GM18505 (cell line): ENCODE measurements around the gene NCAM1.
"Not testable (repeated sequence)": the region's sequence is repeated elsewhere in the genome, so short reads cannot be mapped to it uniquely, and the experiment has no call there.

ENCODE experiments used
- ATAC-seq: cut with Tn5 transposase; IDR thresholded peaks from one replicate; pipeline ENCODE4 v1.9.1; 2021; ENCODE audit not compliant: unreplicated experiment
- POLR2A ChIP-seq: IDR thresholded peaks from 4 replicates; pipeline ENCODE4 v1.6.1; 2011; ENCODE audit warnings: borderline replicate concordance; ENCODE audit not compliant: insufficient read depth, insufficient read length; ENCODE audit errors: extremely low read depth

Gene NCAM1

GRCh38 chr11:112961146-112961668 is at the start of gene NCAM1:
NCAM1 (plus strand) TSS chr11:112961420.
- ATAC-seq = no peak
- no peak for TF ChIP-seq POLR2A

- TF ChIP-seq POLR2A = no peak
- no peak for ATAC-seq
Observed at GRCh38 chr11:112922606-112923005, 38.6 kb upstream of the NCAM1 start.

GRCh38 chr11:112924836-112925235 is 36.4 kb upstream of the NCAM1 start:
- ATAC-seq = not testable (repeated sequence)

- no peak for TF ChIP-seq POLR2A
- ATAC-seq = no peak
Observed at GRCh38 chr11:112925516-112926310, 35.5 kb upstream of the NCAM1 start.

DNA sequence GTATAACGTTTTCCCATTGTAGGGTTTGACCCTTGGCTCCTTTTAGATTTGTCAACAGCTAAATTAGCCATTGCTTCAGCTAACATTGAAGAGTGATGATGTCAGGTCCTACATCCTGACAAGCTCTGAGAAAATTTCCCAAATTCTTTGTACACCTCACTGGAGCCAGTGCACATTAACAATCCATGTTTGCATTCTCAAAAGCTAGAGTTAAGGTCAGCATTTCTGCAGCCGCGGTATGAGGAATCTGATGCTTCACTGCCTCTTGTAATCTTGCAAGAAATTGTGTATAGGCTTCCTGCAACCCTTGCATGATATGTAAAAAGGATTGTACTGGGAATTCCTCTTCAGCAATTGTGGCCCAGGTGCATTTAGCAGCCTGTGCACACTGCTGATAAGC is 33.1 kb upstream of the NCAM1 start:
- no peak for TF ChIP-seq POLR2A
- ATAC-seq = no peak

GRCh38 chr11:112929432-112929831 is 31.8 kb upstream of the NCAM1 start:
- ATAC-seq = no peak
- no peak for TF ChIP-seq POLR2A

DNA sequence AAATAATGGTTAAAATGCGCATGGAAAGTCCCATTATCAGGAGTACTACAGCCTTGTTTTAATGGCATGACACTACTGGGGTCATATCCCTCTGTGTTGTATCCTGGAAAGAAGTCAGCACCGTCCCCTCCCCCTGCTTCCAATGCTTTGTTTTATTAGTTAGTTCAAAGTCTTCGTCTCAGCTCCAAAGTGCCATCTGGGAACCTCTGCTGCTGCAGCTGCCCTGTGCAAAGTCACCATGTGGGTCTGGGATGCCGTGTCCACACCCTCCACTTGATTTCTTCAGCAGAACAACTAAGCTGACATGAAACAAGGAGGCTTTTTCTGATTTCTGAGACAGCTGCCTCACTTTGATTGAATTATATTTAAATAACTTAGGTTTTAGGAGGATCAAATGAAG is 29.5 kb upstream of the NCAM1 start:
- ATAC-seq = no peak
- no peak for TF ChIP-seq POLR2A

DNA sequence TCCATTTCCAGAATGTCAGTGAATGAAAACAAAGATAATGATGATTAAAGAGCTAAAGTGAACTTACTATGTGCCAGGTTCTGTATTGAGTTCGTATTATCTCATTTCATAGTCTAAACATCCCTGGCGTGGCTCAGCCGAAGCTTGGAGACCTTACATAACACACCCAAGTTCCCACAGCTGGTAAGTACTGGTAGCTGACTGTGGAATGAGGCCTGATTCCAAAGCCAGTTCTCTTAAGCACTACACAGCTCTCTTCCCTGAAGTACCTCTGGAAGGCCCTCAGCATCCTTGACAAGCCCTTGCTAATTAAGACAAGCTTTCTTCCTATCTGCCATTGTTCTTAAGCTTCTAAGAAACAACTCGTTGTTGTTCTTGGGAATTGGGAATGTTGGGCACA is 28.6 kb upstream of the NCAM1 start:
- ATAC-seq = no peak
- TF ChIP-seq POLR2A = no peak

DNA sequence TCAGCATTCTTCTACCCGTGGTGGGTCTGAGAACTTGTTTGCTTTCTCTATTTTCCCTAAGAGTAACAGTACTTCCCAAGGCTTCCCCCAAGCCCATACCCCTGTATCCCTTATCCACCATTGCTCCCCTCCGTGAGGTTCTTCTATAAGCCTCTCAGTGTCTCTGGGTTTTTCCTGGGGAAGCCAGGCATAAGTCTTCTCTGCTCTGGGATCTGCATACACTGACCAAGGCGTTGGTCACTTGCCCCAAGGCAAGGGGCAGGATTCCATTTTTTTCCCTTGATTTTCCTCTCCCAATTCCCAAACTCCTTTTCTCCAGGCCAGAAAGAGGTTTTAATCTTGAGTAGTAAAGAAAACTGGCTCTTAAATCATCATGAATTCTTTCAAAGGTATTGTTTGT is 27.2 kb upstream of the NCAM1 start:
- TF ChIP-seq POLR2A = no peak
- ATAC-seq = no peak

GRCh38 chr11:112941104-112941503 is 20.1 kb upstream of the NCAM1 start:
- no peak for ATAC-seq
- TF ChIP-seq POLR2A = no peak

DNA sequence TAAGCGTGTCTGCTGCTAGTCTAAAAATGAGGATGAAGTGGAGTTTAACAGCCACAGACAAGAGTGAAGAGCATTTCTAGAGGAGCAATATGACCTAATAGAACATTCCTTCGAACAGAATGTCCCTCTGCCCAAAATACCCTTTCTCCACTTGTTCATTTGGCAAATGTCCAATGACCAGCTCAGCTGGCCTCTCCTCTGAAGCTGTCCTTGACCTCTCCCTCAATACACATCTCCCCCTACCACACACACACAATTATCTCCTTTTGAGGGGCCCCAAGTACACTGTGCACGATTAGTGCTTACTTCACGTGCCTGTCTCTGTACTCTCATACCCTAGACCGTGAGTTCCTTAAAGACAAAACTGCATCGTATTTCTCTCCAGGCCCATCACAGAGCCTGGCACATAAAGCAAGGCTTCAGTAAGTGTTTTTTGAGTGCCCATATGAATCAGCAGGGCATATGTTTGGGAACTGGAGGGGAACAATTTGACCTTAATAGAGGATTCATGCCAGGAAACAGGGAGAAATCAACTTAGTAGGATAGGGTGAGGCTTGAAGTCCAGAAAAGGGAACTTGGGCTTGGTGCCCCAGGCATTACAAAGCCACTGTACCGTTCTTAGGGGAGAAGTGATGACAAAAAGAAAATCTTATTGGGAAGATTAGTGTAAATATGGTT is 18.1 kb upstream of the NCAM1 start:
- no peak for TF ChIP-seq POLR2A
- ATAC-seq = no peak

- ATAC-seq = no peak
- no peak for TF ChIP-seq POLR2A
Observed at GRCh38 chr11:112946866-112947265, 14.4 kb upstream of the NCAM1 start.

DNA sequence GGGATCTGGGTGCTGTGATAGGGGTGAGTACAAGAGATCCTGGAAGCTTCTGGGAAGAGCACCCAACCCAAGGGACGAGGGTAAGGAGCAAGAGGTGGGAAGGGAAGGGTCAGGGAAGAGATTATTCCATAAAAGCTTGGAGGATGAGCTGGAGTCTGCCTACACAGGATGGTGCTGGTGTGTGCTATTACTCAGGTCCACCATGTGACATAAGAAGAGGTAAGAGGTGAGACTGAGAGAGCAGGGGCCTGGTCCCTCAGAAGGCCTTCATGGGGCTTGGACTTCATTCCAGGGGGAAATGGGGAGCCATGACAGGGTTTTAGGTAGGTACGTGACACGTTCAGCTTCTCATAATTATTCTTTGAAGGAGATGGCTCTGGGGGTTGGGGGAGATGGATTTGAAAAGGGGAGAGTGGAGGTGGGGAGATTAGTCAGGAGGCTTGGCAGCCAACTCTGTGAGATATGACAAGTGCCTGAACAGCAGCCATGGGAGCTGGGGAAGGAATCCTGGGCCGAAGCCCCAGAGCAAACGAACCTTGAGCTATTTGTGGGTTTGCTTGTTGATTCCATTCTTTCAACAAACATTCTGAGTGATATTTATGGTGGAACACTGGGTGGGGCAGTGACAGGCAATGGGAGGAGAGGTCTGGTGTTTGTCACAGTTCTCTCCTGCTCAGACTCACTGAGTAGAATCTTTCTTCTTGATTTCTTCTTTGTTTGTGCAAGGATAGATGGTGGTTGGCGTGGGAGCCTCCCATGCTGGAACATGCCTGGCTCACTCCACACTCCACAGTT is 11.2 kb upstream of the NCAM1 start:
- ATAC-seq = no peak
- TF ChIP-seq POLR2A = no peak
